ENCODE results near the gene SEPTIN5.
A peak's percentile ranks its signal among the peaks of the same experiment; 100 is the strongest.
"Not testable (repeated sequence)": the region's sequence is repeated elsewhere in the genome, so short reads cannot be mapped to it uniquely, and the experiment has no call there.

Gene SEPTIN5

DNA sequence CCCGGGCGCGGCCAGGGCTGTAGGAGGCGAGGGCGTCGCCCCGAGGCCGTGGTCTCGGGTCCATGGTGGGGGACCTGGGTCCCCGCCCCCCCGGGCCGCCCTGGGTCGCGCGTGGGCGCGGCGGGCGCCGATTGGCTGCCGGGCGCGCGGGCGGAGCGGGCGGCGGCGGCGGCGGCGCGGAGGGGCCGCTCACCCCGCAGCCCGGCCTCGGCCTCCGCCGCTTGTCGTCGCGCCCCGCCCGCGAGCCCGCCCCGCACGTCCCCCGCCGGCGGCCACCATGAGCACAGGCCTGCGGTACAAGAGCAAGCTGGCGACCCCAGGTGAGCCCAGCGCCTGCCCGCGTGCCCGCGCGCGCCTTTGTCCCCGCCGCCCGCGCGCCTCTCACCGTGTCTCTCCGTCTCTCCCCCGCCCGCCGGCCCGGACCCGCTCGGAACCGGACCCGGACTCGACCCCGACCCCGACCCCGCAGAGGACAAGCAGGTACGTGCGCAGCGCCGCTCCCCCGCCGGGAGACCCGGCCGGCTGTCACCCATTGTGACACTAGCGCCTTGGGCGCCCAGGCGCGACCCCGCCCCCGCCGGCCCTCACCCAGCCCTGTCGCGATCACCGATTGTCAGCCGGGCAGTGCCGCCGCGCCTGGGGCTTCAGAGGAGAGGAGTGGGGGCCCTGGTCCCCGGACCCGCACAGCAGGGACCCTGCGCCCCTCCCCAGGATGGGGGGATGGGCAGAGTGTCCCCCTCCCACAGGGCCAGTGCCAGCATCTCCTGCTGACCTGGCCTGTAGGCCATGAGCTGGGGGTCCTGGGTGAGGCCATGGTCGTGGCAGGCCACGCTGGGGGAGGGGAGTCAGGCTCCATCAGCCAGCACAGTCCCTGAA, at the start of gene SEPTIN5:
SEPTIN5 (plus strand) TSS at position 192 of the 876 bp plus-strand sequence; CDS start at position 278, 86 bp downstream.
- DNase-seq (ENCODE audit: low read depth) = no peak

DNA sequence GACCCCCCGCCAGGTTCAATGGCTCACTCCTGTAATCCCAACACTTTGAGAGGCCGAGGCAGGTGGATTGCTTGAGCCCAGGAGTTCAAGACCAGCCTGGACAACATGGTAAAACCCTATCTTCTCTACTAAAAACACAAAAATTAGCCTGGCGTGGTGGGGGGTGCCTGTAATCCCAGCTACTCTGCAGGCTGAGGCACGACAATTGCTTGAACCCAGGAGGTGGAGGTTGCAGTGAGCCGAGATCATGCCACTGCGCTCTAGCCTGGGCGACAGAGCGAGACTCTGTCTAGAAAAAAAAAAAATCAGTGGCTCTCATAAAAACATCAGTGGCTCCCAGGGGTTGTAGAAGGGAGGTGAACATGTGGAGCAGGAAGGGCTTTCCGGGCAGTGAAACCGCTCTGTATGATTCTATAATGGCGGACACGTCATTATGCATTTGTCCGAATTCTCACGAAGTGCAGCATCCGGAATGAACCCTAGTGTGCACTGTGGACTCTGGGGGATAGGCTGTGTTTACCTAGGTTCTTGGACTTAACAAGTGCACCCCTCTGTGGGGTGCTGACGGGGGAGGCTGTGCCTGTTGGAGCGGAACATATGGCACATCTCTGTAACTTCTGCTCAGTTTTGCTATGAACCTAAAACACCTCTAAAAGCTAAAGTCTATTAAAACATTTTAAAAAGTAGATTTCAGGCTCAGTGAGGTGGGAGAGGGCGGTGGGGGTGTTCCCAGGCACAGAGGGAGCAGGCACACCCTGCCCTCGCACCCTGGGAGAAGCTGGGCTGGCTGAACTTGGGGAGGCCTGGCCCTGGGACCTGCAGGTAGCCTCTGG, 49.1 kb upstream of the SEPTIN5 start:
- no peak for DNase-seq (ENCODE audit: low read depth)

DNA sequence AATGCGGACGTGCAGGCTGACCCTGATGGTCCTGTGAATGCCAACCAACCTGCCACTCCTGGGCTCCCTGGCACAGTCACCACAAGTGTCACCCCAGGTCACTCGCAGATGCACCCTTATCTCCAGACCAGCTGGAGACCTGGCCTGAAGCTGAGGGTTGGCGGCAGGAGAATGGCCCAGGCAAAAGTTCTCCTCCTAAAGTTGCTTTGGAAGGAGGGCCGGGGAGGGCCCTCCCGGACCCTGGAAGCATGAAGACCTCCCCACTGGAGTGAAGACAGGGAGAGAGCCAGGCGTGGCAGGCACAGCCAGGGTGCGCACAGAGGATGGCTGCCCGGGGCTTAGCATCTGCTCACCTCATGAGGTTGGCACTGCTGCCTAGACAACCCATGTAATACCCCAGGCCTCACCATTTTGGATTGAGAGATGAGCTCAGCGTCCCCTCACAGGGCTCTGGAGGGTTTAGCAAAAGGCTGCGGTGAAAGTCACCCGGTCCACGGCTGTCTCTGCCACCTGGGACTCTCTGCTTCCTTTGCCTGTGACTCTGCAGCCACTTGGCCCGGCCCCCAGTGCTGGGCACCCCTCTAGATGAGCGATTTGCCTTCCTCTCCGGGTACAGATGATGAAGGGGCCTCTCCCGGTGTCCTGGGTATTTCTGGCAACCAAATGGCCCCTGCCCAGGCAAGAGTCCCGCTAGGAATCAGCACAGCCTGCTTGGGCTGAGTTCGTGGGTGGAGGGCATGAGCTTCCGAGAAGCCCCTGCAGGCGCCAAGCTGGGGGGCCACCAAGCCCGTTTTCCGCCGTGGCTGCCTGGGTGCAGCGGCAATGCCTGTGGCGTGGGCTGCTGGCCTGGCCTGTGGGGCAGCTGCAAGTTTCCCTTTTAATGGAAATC, 48.3 kb upstream of the SEPTIN5 start:
- no peak for DNase-seq (ENCODE audit: low read depth)

DNA sequence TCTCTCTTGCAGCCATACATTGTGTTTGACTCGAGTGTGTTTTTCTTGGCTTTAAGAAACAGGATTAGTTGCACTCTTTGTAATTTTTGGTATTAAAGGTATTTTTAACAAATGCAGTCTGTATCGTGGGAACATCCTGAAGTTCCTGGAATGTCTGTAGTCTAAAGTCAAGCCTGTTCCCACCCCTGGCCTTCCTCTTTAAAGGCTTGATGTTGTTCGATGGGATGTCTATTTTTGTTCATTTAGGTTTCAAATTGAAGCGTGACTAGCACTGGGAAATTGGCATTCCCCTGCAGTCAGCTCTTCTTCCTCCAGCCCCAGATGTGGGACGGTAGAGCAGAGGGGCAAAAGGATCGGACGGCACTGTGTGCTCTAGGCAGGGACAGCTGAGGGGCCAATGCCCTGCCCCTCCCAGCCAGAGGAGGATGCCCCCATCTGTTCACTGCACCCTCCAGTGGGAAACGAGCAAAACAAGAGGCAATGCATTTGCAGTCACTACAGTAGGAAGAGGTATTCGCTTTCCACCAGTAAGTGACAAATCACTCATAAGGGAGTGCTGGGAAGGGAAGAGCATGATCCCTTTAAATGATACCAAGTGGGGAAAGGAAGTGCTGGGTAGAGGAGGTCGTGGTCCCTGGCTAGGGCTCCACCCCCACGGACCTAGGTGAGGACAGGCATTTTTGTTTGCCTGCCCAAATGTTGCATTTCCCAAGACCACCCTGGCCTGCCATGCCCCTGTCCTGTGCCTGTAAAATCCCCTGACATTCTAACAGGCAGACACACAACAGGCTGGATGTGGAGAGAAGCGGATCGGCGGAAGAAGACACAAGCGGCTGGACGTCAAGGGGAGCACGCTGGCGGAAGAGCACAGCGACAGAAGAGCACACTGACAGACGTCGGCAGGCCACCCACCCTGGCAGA, 47.4 kb upstream of the SEPTIN5 start:
- peak; percentile 12 for DNase-seq (ENCODE audit: low read depth)

DNA sequence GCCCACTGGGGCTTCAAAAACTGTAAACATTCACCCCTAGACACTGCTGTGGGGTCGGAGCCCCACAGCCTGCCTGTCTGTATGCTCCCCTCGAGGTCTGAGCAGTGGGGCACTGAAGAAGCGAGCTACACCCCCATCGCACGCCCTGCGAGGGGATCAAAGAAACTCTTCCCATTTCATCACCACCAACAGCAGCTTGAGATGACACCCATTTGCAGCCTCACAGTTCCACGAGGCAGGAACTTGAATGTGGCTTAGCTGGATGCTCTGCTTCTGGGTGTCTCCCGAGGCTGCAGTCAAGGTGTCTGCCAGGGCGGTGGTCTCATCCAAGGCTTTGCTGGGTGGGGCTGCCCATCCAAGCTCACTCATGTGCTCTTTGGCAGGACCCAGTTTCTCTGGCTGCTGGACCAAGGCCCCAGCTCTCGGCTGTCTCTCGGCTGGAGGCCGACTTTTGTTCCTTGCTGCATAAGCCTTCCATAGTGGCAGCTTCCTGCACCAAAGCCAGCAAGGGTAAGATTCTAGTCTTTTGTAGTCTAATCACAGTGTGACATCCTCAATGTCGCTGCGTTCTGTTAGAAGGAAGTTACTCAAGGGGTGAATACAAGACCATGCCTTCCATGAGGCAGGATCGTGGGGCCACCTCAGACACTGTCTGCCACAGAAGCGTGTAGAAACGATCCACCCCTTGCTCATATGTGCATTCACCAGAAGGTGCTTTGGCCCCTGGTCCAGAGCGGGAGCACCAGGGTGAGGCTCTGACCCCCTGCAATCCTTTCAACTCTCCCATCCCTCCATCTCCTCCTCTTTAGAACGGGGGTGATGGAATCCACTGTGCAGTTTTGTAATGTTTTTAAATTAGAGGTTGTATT, 46.2 kb upstream of the SEPTIN5 start:
- DNase-seq (ENCODE audit: low read depth) = no peak

DNA sequence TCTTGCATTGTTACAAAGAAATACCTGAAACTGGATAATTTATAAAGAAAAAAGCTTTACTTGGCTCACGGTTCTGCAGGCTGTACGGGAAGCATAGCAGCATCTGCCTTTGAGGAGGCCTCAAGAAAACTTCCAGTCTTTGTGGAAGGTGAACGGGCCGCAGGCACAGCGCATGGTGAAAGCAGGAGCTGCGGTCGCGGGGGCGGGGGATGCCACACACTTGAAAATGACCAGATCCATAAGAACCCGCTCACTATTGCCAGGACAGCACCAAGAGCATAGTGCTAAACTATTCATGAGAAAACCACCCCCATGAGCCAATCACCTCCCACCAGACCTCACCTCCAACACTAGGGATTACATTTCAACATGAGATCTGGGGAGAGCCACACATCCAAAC, 45.6 kb upstream of the SEPTIN5 start:
- DNase-seq (ENCODE audit: low read depth) = no peak

DNA sequence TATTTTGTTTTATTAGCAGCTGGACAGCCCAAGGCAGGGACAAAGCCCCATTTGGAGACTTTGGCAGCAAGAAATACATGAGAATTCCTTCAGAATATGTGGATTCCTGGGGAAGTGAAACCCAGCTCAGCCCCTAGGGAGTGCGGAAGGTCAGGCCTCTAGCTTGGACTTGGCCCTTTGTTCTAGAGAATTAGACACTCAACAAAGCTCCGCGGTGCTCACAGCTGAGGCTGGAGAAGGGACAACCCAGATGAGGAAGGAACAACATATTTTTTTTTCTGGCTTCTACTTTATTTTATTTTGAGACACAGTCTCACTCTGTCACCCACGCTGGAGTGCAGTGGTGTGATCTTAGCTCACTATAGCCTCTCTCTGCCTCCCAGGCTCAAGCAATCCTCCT, 44.7 kb upstream of the SEPTIN5 start:
- no peak for DNase-seq (ENCODE audit: low read depth)

DNA sequence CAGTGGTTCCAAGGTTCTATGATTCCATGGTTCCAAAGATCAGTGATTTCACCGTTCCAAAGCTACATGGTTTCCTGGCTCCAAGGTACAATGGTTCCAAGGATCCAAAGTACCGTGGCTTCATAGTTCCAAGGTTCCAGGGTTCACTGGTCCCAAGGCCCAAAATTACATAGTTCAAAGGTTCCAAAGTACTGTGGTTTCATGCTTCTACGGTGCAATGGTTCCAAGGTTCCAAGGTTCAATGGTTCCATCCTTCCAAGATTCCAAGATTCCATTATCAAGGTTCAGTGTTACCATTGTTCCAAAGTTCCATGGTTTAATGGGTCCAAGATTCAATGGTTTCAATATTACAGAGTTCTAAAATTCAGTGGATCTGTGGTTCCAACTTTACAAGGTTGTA, 43.0 kb upstream of the SEPTIN5 start:
- no peak for DNase-seq (ENCODE audit: low read depth)

DNA sequence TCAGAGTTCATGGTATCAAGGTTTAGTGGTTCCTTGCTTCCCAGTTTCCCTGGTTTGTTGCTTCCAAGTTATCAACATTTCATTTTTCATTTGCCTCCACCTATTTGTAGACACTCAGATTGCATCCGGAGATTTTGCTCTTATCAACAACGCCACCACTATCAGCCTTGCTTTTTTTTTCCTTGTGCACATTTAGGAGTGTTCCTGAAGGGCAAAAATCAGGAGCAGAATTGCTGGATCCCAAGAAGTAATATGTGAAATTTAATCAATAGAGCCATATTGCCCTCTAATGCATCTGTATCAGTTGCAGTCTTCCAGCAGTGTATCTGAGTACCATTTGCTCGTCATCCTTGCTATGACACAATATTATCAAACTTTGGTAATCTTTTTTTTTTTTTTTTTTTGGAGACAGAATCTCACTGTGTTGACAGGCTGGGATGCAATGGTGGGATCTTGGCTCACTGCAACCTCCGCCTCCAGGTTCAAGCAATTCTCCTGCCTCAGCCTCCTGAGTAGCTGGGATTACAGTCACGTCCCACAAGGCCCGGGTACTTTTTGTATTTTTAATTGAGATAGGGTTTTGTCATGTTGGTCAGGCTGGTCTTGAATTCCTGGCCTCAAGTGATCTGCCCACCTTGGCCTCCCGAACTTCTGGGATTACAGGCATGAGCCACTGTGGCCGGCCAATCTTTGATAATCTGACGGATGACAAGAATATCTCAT, 42.1 kb upstream of the SEPTIN5 start:
- no peak for DNase-seq (ENCODE audit: low read depth)

DNA sequence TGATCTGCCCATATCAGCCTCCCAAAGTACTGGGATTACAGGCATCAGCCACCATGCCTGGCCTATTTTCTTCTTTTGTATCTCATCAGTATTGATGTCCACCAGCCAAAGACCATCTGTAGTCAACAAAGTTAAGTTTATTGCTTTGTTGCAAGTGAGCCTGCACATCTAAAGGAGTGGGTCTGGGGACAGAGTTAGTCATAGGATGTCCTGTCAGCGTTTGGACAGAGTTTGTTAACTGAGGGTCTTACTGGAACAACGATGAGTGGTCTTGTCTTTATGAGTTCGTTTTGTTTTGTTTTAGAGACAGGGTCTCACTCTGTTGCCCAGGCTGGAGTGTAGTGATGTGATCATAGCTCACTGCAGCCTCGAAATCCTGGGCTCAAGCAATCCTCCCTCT, 40.6 kb upstream of the SEPTIN5 start:
- DNase-seq (ENCODE audit: low read depth) = no peak

DNA sequence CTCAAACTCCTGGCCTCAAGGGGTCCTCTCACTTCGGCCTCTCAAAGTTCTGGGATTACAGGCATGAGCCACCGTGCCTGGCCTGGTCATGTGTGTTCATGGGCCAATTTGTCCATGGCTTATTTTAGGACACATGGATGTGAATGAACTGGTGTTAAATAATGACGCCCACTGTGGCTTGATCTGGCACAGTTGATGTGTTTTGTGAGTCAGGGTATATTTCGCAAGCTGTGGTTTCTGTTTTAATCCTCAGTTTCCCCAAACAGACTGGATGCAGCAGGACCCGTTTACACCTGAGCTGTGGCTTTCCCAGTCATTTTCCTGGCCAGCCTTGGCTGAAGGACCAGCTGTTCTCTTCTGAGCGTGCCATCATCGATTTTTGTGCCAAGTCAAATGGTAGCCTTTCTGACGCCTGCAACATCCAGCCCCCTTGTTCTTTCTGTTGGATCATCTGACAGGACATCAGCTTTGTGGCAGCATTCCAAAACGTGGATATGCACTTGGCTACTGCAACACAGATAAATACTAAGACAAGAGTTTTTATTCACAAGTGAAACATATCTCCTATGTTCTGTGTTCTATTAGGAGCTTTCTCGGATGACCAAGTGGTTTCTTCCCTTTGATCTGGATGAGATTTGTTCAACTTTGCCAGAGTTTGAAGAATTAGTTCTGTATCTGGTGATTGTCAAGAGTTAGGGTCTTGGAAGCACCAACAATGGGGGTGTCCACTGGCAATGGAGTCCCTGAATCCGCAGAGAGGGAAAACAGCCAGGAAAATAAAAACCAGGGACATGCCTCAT, 40.0 kb upstream of the SEPTIN5 start:
- DNase-seq (ENCODE audit: low read depth) = no peak

DNA sequence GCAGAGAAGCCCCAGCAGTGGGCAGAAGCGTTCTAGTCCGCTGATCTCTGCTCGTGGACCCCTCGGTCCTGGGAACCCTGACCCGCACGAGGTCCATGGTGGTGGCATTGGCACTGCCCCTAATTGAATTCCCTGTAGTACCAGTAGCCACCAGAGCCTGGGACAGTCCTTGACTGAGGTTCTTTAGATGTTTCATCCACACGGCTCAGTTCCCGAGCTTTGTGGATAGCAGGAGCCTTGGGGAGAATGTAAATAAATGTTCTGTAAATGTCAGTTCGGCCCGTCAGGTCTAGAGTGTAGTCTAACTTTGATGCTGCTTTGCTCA, 39.4 kb upstream of the SEPTIN5 start:
- DNase-seq (ENCODE audit: low read depth) = no peak

DNA sequence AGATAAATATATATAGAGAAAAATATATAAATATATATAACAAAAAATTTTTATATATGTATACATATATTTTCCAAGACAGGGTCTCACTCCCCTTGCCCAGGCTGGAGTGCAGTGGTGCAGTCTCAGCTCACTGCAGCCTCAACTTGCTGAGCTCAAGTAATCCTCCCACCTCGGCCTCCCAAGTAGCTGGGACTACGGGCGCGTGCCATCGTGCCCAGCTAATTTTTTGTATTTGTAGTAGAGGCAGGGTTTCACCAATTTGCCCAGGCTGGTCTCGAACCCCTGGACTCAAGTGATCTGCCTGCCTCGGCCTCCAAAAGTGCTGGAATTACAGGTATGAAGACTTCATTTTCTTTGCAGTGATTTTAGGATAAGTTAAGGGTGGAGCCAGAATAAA, 38.9 kb upstream of the SEPTIN5 start:
- DNase-seq (ENCODE audit: low read depth) = no peak

DNA sequence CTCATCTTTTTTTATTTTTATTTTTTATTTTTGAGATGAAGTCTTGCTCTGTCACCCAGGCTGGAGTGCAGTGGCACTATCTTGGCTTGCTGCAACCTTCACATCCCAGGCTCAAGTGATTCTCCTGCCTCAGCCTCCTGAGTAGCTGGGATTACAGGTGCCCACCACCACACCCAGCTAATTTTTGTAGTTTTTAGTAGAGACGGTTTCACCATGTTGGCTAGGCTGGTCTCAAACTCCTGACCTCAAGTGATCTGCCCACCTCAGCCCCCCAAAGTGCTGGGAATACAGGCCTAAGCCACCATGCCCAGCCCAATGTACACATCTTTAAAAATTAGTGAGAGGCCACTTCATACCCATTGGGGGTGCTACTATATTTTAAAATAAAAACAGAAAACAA, 37.9 kb upstream of the SEPTIN5 start:
- not testable (repeated sequence) for DNase-seq (ENCODE audit: low read depth)

DNA sequence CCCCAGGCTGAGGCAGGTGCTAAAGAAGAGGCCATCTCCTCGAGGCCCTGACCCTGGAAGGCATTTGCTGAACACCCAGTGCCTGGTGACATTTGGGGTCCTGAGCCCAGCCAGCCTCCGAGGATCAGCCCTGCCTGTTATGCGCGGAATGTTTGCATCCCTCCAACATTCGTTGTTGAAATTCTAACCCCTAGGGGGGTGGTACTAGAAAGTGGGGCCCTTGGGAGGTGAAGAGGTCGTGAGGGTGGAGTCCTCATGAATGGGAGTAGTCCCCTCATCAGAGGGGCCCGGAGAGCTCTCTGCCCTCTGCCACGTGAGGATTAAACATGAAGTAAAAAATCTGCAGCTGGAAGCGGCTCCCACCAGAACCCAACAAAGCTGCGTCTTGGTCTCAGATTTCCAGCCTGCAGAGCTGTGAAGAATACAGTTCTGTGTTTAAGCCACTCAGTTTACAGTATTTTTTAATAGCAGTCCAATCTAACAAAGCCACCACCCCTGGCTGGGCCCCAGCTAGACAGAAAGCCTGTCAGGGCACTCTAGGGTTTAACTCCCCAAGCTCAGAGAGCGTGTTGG, 35.3 kb upstream of the SEPTIN5 start:
- no peak for DNase-seq (ENCODE audit: low read depth)

DNA sequence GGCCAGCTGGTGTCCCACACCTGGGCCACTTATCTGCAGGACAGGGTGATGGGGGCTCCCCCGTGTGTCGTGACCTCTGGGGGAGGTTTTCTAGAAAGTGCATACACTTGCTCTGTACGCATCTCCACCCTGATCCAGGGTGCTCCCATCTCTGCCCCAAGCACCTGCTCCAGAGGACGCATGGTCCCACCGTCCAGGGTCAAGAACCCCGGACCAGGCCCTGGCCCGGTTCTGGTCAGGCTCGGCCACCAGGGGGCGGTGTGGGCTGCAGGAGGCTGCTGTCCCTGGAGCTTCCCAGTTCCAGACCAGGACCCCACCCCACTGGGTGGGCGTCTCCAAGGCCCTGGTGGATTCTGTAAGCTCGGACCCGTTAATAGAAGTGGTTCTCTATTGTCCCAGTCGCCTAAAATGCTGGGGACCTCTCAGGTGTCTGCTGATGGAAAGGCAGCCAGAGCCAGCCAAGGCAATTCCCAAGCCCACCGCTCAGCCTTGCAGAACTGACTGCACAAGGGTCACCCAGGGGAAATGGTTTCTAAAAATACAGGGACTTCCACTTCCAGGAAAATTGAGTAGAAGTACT, 34.7 kb upstream of the SEPTIN5 start:
- DNase-seq (ENCODE audit: low read depth) = no peak

DNA sequence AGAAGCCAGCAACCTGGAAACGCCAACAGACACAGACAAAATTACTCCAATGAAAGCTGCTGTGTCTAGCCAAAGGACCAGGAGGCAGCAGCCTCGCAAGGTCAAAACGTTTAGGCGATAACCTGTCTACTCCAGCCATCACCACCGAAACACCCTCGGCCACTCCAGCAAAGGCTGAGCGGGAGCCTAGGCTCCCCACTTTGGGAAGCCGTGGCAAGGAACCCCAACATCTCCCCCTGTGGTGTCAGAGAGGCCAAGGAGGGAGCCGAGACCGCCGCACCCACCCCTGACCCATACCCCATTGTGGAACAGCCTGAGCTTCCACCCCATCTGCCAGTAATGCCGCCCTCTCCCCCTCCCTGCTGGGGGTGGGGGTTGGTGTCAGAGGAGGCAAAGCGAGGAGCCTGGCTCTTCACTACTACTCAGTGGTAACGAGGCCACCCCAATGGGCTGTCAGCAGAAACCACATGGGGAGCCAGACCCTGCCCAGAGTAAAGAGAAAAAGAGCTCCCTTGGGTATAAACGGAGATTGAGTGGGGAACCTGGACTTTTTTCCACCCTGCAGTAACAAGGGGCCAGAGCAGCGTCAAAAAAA, 33.9 kb upstream of the SEPTIN5 start:
- DNase-seq (ENCODE audit: low read depth) = no peak
